BJ (cell line): ENCODE results near the gene MTFP1. TPM values are rescaled to one million over a fixed set of nuclear protein-coding genes. Genes with fewer than 3 reads are reported as not detected.

Experiments used
- CTCF ChIA-PET: fragments of 350-600 bp; formaldehyde crosslinking; extraction: SDS; loops from one replicate; lab custom pipeline; 2021; ENCODE audit warnings: antibody characterized with exemption, inconsistent platforms; lab: Yijun Ruan, JAX
- POLR2A ChIA-PET: fragments of 300-600 bp; sonication (Branson Sonifier 250); formaldehyde crosslinking; extraction: SDS; loops from one replicate; lab custom pipeline; 2021; ENCODE audit warnings: antibody characterized with exemption; lab: Charles Lee
- DNase-seq: peaks from one replicate; pipeline ENCODE4 v3.0.0-alpha.2; 2011; ENCODE audit warnings: low read depth
- H3K27me3 ChIP-seq: 2 replicates; pipeline ENCODE4 v1.6.0; 2011; ENCODE audit warnings: low read length; ENCODE audit not compliant: control insufficient read depth, insufficient read depth
- H3K36me3 ChIP-seq: 2 replicates; pipeline ENCODE4 v1.5.1; 2011; ENCODE audit warnings: low read length; ENCODE audit not compliant: control insufficient read depth, insufficient read depth
- H3K4me3 ChIP-seq: 2 replicates; pipeline ENCODE4 v1.5.1; 2011; ENCODE audit warnings: low read depth, mild to moderate bottlenecking, control low read depth, low read length
- CTCF ChIP-seq: IDR thresholded peaks from 2 replicates; pipeline ENCODE4 v1.5.1; 2011; ENCODE audit warnings: low read depth, mild to moderate bottlenecking, control low read depth, inconsistent platforms, low read length, moderate library complexity; ENCODE audit not compliant: insufficient read depth
- polyA plus RNA-seq: library from polyadenylated mRNA; depleted of rRNA; stranded (reverse); fragments of >200 nt; gene quantifications from 2 replicates; pipeline ENCODE4 v1.2.3, GENCODE V29; 2011

MTFP1 gene
- polyA plus RNA-seq, 1 experiment: 8.3 TPM

DNA sequence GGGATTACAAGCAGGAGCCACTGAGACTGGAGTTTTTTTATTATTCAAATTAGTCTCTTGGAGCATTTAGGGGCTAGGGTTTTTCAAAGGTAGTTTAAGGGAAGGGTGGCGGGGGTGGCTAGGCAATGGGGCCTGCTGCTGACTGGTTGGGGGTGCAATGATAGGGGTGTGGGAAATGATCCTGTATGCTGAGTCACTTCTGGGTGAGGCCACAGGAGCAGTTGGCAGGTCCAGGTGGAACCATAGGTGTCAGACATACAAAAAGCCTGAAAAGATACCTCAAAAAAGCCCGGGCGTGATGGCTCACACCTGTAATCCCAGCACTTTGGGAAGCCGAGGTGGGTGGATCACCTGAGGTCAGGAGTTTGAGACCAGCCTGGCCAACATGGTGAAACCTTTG lies 13.7 kb downstream of the MTFP1 start:
- 0 out of 2 replicates have a peak, but pooled peaks cover 1% of the 10 kb centered on the region for H3K27me3 ChIP-seq
- H3K4me3 ChIP-seq: no peak overlapping the region
- no peak for TF ChIP-seq CTCF
- no peaks in the 10 kb centered on the region for H3K36me3 ChIP-seq
- ChIA-PET POLR2A (interaction anchor here (0.7 kb wide), 1 partner anchor 13 kb away, joined by 5 read pairs; no protein-coding TSS in a partner anchor), CTCF (interaction anchor here (3.2 kb wide), 1 partner anchor 13 kb away, joined by 16 read pairs; no protein-coding TSS in a partner anchor)
- DNase-seq: no peak

GRCh38 chr22:30439836-30440235 lies 14.3 kb downstream of the MTFP1 start:
- POLR2A ChIA-PET: interaction anchor here (0.7 kb wide), 1 partner anchor 13 kb away, joined by 5 read pairs; no protein-coding TSS in a partner anchor

GRCh38 chr22:30441088-30441487 lies 15.5 kb downstream of the MTFP1 start:
- no peak for DNase-seq
- POLR2A ChIA-PET: no interaction called here
- Histone ChIP-seq H3K36me3 (no peaks in the 10 kb centered on the region), H3K4me3 (no peak overlapping the region), H3K27me3 (0 out of 2 replicates have a peak, but pooled peaks cover 1% of the 10 kb centered on the region)
- CTCF ChIA-PET: no interaction called here
- TF ChIP-seq CTCF: no peak

More at GRCh38 chr22:30439836-30440235, 14.3 kb downstream of the MTFP1 start:
- TF ChIP-seq CTCF: no peak
- H3K4me3 ChIP-seq: no peak overlapping the region
- CTCF ChIA-PET: no interaction called here
- no peak for DNase-seq
- 0 out of 2 replicates have a peak, but pooled peaks cover 1% of the 10 kb centered on the region for H3K27me3 ChIP-seq
- H3K36me3 ChIP-seq: no peaks in the 10 kb centered on the region

- Histone ChIP-seq H3K36me3 (no peaks in the 10 kb centered on the region), H3K4me3 (no peak overlapping the region), H3K27me3 (0 out of 2 replicates have a peak, but pooled peaks cover 4% of the 10 kb centered on the region)
- DNase-seq: no peak
- POLR2A ChIA-PET: interaction anchor here (0.6 kb wide), 2 partner anchors 155 to 891 kb away, joined by 3 to 5 read pairs; partner anchors contain the start of gene THOC5
- CTCF ChIA-PET: interaction anchor here (0.7 to 3.1 kb wide), 20 partner anchors 9 to 310 kb away, joined by 3 to 21 read pairs (median 4); partner anchors contain the start of genes MTFP1 and RNF215
- peak; percentile 73 for TF ChIP-seq CTCF
Observed at GRCh38 chr22:30444632-30445437, 19.3 kb downstream of the MTFP1 start.
